Measurements from ENCODE around the gene TIPRL.

- TF ChIP-seq CTCF (IDR thresholded peaks at IDR 0.05) (no peak), EP300 (IDR thresholded peaks at IDR 0.05) (no peak), POLR2AphosphoS5 (IDR thresholded peaks at IDR 0.05) (no peak)
Measured at GRCh38 chr1:168178227-168178637, 530 bp upstream of the TIPRL start.
